ENCODE measurements around the gene WASL. TPM values are rescaled to one million over a fixed set of nuclear protein-coding genes. Genes with fewer than 3 reads are reported as not detected.

WASL gene
- total RNA-seq, 1 experiment from 2014 or later: 19.7 TPM

DNA sequence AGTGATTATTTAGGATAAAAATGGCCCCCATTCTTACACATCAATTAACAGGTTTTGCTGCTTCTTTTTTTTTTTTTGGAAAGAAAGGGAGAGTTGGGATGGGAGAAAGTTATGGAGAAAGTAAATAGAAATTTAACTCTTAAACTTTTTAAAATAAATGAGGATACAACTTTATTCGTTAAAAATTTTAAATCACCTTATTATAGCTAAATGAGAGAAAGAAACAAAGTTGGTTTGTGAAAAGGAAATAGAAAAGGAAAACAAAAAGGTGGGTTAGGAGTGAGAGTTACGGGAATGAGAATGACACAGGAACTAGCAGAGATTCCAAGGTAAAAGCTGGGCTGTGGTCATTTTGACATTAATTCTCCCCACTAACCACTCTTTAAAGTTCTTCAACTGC lies 58.3 kb downstream of the WASL start:
- no peak for DNase-seq (ENCODE audit: low read depth)

DNA sequence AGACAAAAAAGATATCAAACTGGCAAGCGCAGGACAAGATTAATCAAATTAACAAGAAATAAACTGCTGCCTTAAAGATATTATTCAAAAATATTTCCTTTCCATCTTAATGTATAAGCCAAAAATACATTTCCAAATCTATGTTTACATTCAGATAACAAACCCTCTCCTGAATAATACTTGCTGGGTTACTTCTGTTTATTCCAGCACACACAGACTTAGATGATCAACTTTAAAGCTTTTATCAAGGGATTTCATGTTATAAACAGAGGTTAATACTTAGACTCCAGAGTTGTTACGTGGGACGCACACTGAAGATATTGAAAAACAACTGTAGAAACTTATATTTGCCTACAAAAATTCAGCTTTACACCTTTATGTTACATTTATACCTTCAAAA lies 59.6 kb downstream of the WASL start:
- DNase-seq (ENCODE audit: low read depth): no peak

DNA sequence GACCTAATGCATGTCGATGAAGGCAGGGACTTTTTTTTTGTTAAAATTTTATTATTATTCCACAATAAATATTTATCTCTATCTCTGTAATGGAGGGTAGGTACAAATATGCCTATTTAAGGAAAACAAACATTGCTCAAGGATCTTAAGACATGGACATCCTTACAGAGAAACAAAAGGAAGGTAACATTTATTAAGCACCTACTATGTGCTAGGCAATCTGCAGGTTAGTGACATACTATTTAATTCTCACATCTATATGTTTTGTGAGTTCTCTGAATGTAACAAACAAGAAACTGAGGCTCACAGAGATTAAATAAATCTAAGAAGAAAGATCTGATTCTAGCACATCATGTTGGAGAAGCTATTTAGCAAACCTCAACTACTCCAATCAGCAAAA lies 61.1 kb downstream of the WASL start:
- no peak for DNase-seq (ENCODE audit: low read depth)

DNA sequence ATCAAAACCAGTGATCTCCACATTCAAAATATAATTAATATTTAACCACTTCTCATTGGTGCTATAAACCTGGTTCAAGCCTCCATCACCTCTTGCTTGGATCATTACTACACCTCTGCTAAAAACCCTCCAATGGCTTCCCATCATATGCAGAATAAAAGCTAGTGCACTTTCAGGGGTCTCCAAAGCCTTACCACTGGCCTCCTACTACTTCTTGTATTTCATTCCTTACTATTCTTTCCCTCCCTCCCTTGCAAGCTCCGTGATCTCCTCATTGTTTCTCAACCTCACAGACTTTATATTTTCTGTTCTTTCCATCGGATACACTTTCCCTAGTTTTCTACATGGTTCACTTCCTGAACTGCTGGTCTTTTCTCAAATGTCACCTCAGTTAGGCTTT lies 61.6 kb downstream of the WASL start:
- no peak for DNase-seq (ENCODE audit: low read depth)

DNA sequence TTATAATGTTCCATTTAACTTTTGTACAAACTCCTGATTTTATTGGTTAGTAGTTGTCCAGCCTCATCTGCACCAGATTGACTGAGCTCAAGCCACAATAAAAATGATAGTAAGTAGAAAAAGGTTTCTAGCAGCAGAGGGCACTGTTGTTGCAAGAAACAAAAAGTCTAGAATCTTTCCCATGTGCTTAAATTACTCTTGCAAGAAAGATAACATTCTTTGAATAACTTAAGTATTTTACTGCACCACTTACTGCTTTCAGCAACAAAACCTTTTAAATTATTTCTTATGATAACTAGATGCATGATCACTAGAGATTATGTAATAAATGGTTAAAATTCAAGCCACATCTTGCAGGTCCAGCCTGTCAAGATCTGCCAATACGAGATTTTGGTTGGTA lies 66.1 kb downstream of the WASL start:
- peak; percentile 74 for DNase-seq (ENCODE audit: low read depth)

DNA sequence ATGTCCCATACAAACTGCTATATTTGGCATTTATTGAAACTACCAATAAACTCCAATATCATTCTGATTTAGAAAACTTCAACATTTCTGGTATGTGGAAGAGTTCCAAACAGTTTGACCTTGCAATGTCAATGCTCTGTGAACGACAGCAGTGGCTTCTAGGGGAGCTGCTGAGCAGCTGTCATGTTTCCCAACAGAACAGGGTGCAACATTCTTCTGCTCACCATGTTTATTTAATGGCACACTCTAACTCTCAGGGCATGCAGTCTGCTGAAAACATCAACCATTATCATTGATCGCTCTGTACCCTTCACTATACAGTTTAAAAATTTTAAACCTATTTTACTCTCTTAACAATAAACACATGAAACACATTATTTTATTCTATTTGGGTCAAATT lies 67.2 kb downstream of the WASL start:
- no peak for DNase-seq (ENCODE audit: low read depth)

DNA sequence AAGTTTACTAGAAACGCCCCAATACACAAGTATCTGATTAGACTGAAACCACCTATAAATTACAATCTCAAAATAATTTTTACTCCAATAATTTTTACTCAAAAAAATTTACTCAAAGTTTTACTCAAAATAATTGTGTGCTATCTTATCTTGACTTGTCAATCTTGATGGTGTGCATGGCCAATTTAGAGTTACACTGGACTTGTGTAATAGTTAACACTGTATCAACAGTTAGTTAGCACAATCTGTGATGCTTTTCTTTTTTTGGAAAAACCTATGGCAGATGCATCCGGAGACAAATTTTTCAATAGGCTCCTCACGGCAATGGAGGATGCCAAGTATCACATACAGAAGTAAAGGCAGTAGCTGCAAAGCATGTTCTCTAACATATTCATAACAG lies 68.2 kb downstream of the WASL start:
- no peak for DNase-seq (ENCODE audit: low read depth)

DNA sequence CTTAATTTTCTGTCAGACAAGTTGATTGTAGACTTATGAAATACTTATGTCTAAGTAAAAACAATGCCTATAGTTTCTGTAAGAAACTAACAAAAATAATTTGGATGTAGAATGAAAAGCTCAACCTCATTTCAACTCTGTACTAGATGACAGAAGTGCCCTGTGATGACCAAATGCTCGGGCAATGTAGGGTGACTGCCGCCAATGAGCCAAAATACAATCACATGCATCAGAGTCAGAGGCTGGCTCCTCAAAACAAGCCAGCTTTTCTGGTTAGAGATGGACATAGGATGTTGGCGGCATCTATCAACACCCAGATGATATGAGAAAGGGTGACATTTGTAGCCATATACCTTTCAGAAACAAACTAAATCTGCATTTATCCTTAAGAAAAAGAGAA lies 69.2 kb downstream of the WASL start:
- no peak for DNase-seq (ENCODE audit: low read depth)

DNA sequence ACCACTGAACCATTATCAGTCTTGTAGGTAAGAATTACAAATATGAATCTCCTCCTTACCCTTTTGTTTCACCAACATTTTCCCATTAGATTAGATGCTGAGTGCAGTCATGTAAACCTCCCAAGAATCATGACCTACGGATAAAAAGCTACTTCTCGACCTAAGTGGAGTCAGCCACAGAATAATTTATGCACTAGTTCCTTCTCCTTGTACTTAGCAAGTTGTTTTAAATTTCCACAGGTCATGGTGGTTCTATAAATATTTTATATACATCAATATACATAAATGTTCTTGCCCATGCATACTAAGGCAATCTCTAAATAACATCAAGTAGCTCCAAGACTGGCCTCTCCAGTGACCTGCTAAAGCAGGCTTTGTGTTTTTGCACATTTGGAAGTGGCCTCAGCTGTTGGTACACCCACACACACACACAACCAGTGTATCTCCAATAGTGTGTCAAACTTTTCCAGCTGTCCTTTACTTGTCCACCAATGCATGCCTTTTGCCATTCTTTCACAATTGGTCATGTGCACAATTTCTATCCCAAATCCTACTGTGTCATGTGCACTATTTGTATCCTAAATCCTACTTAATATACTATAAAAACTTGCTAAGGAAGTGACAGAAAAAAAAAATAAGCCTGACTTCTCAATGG lies 71.6 kb downstream of the WASL start:
- DNase-seq (ENCODE audit: low read depth): no peak

DNA sequence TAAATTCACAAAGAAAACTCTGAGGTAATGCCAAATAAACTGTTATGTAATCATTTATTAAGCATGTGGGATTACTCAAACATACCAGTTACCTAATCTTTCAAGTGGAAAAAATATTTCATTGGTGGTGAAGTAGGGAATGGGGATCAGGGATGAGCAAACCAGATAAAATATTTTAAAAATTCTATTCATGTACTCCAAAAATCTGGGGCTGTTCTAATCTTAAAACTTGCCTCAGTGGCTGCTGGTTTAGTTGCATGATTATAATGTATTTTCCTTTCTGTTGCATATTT lies 73.7 kb downstream of the WASL start:
- no peak for DNase-seq (ENCODE audit: low read depth)

DNA sequence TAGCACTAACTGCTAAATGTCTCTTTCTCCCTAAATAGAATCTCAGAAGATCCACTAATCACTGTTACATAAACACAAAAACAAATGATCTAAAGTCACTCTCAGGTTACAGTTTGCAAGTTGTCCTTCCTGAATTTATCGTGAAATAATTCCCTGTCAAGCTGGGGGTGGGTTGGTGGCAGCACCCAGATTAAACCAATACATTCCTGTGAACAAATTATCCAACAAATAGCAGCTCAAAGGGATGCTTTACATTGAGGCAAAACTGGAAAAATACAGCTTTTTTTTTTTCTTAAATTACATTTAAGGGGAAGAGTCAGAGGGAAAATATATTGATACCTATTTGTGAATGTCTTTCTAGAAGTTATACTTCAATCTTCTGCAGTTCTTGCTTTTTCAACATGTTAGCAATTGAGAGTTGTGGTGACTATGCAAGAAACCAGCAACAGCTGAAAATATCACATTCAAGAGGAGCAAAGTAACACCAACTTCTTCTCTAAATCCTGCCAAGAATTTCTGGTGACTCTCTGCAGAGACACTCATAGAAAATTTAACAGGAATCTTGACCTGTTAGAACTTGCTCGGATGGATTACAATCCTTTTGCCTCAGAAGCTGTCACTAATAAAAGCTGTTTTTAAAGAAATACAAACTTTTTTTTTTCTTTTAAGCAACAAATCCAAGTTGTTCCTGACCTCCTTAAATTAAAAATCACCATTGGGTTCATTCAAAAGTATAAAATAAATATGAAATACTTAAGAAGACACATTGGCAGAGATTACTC lies 74.2 kb downstream of the WASL start:
- DNase-seq (ENCODE audit: low read depth): no peak

DNA sequence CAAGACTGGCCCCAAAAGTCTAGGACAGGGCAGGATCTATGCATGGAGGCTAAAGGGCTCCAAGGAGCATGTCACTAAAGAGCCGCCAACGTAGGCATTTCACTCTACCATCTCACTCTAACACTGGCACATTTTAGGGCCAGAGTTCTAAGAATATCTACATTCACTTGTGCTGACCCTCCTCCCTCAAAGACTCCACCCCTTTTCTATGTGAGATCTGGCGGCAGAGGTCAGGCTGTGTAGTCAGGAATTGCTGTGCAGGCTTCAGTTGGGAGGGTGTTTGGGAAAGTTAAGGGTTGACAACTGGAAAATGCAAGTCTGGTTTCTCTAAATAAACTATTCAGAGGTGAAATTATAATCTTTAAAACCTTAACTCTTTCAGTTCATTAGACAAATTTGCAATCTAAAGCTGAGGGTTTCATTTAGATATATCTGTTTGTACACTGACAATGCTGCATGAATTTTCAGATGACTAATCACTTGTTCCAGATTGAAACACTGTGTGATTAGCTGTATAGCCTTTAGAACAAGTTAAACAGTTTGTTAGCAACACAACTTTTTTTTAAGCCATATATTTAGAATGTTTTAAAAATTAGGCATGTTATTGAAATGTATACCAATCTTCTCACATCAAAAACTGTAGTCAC lies 74.9 kb downstream of the WASL start:
- DNase-seq (ENCODE audit: low read depth): no peak

DNA sequence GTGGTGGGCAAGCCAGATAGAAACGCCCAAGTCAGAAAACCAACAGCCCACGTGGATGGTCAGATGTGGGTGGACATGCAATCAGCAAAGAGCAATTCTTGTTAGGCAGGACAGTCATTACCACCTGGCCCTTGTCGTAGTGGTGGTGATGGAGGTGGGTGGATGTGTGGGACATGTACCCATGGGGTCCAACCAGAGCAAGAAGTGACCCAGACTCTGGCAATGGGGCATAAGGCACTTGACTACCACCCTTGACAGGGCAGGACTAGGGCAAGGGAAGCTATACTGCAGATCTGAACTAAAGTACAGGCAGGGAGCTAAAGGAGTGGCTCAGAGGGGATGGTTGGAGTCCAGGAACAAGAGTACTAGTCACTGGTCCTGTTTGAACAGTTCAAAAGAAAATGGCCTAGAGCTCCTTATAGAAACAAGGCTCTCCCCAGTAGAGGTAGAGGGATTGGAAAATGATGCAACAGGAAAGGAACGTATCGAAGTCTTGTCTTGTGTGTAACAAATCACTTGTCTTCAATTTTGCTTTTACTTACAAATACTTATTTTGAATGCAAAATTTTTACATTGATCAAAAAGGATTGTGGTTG lies 75.6 kb downstream of the WASL start:
- no peak for DNase-seq (ENCODE audit: low read depth)

DNA sequence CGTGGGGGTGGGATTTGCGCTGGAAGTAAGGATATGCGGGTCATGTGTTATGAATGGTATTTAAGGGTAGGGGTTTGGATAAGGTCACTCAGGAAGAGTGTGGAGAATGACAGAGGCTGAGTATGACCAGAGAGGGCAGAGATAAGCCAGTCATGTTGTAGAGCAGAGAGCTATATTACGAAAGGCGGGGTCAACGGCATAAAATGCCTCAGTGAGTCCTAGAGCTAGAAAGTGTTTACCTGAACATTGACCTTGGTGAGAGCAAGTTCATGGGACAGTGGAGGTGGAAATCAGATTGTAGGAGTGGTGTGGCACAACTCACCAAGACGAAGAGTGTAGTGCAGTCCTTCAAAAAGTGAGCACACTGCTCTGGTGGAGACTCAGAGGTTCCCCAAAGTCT lies 79.3 kb downstream of the WASL start:
- DNase-seq (ENCODE audit: low read depth): no peak

DNA sequence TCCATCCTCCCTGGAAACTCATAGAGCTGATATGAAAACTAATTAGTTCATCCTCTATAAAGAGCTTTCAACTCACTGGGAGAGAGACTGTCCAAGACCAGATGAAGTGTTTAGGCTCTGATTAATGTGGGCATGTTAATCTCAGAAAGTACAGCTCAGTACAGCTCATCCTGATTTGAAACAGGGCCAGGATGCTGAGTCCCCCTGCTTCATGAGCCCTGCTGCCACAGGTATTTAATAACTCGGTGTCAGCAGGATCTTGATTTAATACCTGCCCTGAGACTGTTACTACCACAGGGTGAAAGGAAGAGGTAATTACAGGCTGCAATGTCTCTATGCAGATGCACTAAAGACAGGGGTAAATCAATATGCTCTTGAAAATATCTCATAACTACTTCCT lies 82.3 kb downstream of the WASL start:
- no peak for DNase-seq (ENCODE audit: low read depth)

DNA sequence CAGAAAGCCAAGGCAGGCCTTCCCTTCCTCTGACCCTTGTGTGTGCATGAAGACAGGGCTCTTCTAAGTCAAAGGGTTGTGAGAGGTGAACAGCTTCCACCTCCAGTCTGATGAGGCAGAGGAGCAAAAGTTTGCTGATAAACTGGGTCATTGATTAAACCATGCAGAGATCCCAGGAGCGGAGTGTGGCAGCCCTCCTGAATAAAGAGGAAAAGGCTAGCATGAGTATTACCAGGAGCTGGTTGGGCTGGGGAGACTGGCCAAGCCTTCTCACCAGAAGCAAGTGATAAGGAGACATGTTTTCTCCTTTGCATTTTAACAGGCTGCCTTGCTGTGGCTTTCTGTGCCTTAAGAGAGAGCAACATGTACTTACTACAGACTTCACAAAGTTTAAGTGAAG lies 82.9 kb downstream of the WASL start:
- no peak for DNase-seq (ENCODE audit: low read depth)

DNA sequence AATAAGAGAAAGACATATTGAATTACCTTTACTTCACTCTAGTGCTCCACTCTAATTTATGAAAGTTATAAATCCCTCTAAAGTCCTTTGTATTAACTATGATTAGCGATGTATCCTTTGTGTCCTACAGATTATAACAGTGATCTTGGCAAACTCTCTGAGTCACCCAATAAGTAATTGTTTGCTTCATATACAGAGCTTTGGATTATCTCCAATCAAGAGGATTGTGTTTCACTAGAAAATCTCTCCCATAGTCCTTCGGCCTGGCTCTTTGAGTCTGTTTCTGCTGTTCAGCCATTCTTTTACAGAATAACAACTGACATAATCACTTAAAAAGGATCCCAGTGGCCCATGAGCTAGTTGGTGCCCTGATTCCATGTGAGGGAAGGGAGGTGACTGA lies 83.6 kb downstream of the WASL start:
- DNase-seq (ENCODE audit: low read depth): no peak

DNA sequence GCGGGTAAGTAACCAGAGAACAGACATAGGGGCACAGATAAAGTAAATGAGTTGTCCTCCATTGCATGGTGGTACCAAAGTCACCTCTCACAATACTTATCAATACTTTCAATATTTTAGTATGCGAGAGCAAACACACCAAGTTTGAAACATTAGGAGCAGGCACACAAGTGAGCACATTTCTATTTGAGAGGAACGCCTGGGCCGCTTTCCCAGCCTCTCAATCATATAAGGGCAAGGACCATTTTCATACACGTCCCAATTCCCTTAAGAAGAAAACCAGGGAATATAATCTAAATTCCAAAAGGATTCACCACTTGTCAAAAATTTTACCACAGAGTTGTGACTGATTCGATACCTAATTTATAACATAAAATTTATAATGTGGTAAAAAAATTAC lies 85.6 kb downstream of the WASL start:
- no peak for DNase-seq (ENCODE audit: low read depth)

DNA sequence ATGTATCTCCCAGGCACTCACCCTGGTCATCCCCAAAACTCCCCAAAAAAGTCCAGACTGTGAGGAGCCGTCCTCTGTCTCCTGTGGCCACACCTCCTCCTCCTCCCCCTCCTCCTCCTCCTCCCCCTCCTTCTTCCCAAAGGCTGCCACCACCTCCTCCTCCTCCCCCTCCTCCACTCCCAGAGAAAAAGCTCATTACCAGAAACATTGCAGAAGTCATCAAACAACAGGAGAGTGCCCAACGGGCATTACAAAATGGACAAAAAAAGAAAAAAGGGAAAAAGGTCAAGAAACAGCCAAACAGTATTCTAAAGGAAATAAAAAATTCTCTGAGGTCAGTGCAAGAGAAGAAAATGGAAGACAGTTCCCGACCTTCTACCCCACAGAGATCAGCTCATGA lies 86.0 kb downstream of the WASL start:
- DNase-seq (ENCODE audit: low read depth): no peak

DNA sequence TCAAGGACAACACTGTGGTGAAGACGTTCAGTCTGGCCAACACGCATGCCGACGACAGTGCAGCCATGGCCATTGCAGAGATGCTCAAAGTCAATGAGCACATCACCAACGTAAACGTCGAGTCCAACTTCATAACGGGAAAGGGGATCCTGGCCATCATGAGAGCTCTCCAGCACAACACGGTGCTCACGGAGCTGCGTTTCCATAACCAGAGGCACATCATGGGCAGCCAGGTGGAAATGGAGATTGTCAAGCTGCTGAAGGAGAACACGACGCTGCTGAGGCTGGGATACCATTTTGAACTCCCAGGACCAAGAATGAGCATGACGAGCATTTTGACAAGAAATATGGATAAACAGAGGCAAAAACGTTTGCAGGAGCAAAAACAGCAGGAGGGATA lies 86.5 kb downstream of the WASL start:
- no peak for DNase-seq (ENCODE audit: low read depth)

DNA sequence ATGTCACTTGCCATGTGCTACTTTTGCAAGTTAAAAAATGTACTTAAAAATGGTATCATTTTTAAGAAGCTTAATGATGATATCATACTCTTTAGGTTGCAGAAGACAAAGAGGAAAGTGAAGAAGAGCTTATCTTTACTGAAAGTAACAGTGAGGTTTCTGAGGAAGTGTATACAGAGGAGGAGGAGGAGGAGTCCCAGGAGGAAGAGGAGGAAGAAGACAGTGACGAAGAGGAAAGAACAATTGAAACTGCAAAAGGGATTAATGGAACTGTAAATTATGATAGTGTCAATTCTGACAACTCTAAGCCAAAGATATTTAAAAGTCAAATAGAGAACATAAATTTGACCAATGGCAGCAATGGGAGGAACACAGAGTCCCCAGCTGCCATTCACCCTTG lies 87.0 kb downstream of the WASL start:
- no peak for DNase-seq (ENCODE audit: low read depth)

DNA sequence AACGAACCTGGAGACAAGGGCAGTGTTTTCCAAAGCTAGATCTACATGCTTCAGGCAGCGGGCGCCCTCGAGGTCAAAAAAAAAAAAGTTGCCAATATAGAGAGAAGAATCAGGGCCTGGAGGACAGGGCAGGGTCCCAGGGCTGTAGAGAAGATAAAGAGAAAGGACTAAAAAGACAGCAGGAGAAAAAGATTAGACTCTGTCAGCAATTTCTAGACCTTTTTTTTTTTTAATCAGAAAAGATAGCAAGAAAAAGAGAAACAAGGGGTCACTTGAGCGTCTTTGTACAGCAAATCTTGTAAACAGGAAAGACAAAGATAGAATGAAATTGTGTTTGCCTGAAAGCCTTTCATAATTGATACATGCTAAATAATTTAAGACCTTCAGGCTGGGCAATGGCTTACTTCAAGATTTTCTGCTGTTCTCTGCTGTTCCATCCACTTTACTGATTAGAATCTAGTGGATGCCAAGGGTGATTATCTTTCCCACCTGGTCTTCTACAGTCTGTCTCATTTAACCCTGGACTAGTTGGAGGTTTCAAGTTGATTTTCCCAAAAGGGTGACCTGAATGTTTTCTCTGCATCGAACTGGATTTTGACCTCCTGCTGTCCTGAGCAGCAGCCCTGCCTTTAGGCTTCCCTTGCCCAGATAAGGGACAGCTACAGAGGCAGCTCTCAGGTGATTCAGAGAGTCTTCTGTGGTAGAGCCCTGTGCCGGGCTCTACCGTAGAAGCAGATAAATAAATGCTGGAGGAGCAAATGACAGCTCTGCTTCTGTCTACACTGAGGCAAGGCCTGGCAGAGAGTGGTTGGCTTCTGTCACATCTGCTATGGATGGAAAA lies 88.1 kb downstream of the WASL start:
- DNase-seq (ENCODE audit: low read depth): no peak

Data from M059J (cell line).